ENCODE results near the gene PRAMEF1.
"Not testable (repeated sequence)": the region's sequence is repeated elsewhere in the genome, so short reads cannot be mapped to it uniquely, and the experiment has no call there.

The PRAMEF1 gene

DNA sequence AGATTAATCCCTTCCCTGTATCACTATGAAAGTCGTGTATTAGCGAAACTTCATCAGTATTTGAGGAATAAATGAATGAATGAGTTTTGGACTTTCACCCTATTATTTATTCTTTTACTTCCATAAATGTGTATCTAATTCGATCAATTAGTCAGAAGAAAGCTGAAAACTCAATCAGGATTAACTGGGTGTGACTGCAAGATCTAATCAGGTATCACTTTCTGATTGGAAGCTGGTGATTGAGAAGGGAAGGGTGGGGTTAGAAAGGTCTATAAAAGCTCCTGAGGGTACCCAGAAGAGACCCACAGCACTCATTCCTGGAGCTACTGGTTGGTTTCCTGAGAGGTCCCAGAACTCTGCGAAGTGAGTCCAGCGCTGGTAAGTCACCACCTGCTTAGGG, at the start of gene PRAMEF1:
TSS of gene PRAMEF1 (plus strand) at position 301 of the 400 bp plus-strand sequence. CDS start 1,831 bp downstream, outside the sequence.
- not testable (repeated sequence) for H3K27ac ChIP-seq

DNA sequence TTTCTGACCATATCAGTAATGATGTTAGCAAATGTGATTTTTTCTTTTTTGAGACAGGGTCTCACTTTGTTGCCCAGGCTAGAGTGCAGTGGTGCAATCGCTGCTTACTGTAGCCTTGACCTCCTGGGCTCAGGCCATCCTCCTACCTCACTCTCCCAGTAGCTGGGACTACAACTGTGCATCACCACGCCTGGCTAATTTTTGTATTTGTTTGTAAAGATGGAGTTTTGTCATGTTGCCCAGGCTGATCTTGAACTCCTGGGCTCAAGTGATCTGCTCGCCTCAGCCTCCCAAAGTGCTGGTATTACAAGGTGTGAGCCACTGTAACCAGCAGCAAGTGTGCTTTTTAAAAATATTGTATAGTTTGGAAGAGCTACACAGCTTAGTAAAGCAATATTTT, 49.3 kb upstream of the PRAMEF1 start:
- H3K27ac ChIP-seq = no peak overlapping the region
- TF ChIP-seq, protein P1, sequence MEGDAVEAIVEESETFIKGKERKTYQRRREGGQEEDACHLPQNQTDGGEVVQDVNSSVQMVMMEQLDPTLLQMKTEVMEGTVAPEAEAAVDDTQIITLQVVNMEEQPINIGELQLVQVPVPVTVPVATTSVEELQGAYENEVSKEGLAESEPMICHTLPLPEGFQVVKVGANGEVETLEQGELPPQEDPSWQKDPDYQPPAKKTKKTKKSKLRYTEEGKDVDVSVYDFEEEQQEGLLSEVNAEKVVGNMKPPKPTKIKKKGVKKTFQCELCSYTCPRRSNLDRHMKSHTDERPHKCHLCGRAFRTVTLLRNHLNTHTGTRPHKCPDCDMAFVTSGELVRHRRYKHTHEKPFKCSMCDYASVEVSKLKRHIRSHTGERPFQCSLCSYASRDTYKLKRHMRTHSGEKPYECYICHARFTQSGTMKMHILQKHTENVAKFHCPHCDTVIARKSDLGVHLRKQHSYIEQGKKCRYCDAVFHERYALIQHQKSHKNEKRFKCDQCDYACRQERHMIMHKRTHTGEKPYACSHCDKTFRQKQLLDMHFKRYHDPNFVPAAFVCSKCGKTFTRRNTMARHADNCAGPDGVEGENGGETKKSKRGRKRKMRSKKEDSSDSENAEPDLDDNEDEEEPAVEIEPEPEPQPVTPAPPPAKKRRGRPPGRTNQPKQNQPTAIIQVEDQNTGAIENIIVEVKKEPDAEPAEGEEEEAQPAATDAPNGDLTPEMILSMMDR (conservative IDR thresholded peaks at IDR 0.05) = no peak
- no peak for TF ChIP-seq ZFX (IDR thresholded peaks at IDR 0.05)

GRCh38 chr1:12745126-12745991, 45.8 kb upstream of the PRAMEF1 start:
- no peak overlapping the region for H3K27ac ChIP-seq
- TF ChIP-seq ZFX (IDR thresholded peaks at IDR 0.05) = no peak
- TF ChIP-seq, protein P1 (conservative IDR thresholded peaks at IDR 0.05) = no peak

GRCh38 chr1:12745992-12746323, 45.2 kb upstream of the PRAMEF1 start, which contains the start of gene CFAP107:
CFAP107 (plus strand) TSS chr1:12746200; CDS start chr1:12746431, 231 bp downstream.
- TF ChIP-seq, protein P1 (conservative IDR thresholded peaks at IDR 0.05) = no peak
- no peak for TF ChIP-seq ZFX (IDR thresholded peaks at IDR 0.05)
- H3K27ac ChIP-seq = no peak within 1 kb of the TSS

- TF ChIP-seq, protein P1 (conservative IDR thresholded peaks at IDR 0.05) = no peak
- no peak for TF ChIP-seq ZFX (IDR thresholded peaks at IDR 0.05)
- H3K27ac ChIP-seq = no peak overlapping the region
These were observed 42.3 kb upstream of the PRAMEF1 start for GRCh38 chr1:12748778-12749355.

DNA sequence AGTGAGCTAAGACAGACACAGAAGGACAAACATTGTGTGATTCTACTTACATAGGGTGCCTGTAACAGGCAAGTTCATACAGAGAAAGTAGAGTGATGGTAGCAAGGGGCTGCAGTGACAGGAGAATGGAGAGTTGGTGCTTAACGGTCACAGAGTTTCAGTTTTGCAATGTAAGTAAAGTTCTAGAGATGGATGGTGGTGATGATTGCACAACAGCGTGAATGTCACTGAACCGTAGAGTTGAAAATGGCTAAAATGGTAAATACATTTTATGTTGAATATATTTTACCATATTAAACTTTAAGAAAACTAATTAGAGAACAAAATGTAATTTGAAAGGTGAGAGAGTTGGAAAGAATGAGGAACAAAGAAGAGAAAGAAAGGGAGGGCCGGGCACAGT, 36.5 kb upstream of the PRAMEF1 start:
- H3K27ac ChIP-seq = no peak overlapping the region
- TF ChIP-seq ZFX (IDR thresholded peaks at IDR 0.05) = no peak
- TF ChIP-seq, protein P1 (conservative IDR thresholded peaks at IDR 0.05) = no peak

DNA sequence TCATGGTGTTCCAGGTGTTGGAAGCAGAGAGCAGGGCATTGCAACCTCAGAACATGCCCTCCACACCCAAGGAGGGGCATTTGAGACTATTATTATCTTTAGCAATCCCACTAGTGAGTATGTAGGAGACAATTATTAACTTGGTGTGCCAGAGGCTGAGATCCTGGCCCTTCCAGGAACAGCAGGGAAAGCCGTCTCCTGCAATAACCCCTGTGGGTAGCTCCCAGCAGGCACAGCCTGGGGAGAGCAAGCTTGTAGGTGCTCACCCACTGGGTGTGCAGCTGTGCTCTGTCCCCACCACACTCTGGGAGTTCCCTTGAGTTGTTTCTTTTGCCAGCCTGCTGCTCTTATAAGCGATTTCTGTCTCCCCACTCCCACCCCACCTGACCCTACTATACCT, 34.9 kb upstream of the PRAMEF1 start:
- H3K27ac ChIP-seq = no peak overlapping the region

More for the DNA sequence above, 34.9 kb upstream of the PRAMEF1 start:
- TF ChIP-seq ZFX (IDR thresholded peaks at IDR 0.05) = no peak
- TF ChIP-seq, protein P1 (conservative IDR thresholded peaks at IDR 0.05) = no peak
